Transverse colon (tissue), 4 donors: ENCODE data around the gene CBX2.

Experiments
- CTCF ChIP-seq, 5 experiments: fragments of 200-600 bp in 3 of 5; fragments of 450-650 bp in 2 of 5; sonication (generic) in 3 of 5; IDR thresholded peaks; 1 replicate in 2 of 5; 2 replicates in 3 of 5; pipeline ENCODE4 v1.5.1; 2016 to 2017; ENCODE audit warnings: antibody characterized with exemption in 5 of 5, inconsistent platforms in 3 of 5, mild to moderate bottlenecking in 2 of 5, moderate library complexity in 1 of 5
- EP300 ChIP-seq: sonication (generic); formaldehyde crosslinking; IDR thresholded peaks from one replicate; pipeline ENCODE4 v1.6.1; 2017; ENCODE audit warnings: antibody characterized with exemption, low read depth
- POLR2A ChIP-seq: fragments of 450-650 bp; IDR thresholded peaks from one replicate; pipeline ENCODE4 v1.6.1; 2016; ENCODE audit warnings: antibody characterized with exemption, mild to moderate bottlenecking, moderate library complexity
- POLR2AphosphoS5 ChIP-seq, 3 donors: sonication (generic); formaldehyde crosslinking; IDR thresholded peaks; one replicate each; pipeline ENCODE4 v1.6.1; 2016; ENCODE audit warnings: antibody characterized with exemption in 3 of 3

DNA sequence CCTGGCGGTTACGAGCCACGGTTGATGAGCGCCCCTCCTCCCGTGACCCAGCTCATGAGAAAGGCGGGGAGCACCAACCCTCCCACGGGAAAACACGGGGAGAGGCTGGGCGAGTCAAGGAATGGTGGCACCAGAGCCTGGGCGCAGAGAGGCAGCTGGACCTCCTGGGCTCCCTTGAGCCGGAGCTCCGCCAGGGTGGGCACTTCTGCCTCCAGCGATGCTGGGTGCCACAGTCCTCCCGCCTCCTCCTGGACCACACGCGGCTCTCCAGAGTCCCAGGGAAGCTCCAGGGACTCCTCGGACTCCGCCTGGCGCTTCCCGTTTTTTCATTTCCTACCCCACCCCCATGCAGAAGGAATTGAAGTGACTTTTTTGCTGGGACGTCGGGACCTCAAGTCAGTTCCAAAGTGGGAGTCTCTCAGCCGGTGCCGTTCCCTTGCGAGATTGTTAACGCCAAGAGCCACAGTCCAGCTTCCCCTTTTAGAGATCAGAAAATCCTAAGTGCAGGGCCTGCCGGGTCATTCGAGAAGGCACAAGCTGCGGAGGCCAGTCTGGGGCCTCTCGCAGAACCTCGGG is 25.6 kb downstream of the CBX2 start:
- no peak for TF ChIP-seq CTCF (IDR thresholded peaks at IDR 0.05)
- TF ChIP-seq POLR2A: no peak
- no peak for TF ChIP-seq POLR2AphosphoS5 (IDR thresholded peaks at IDR 0.05)
- TF ChIP-seq EP300: no peak
